ENCODE measurements around the gene MAPK14. TPM values are rescaled to one million over a fixed set of nuclear protein-coding genes. Genes with fewer than 3 reads are reported as not detected.
A peak's percentile ranks its signal among the peaks of the same experiment; 100 is the strongest.
"Not testable (repeated sequence)": the region's sequence is repeated elsewhere in the genome, so short reads cannot be mapped to it uniquely, and the experiment has no call there.

The MAPK14 gene
- total and polyA plus RNA-seq, 8 donors = 52.9 to 84.1 (median 68.3) TPM

DNA sequence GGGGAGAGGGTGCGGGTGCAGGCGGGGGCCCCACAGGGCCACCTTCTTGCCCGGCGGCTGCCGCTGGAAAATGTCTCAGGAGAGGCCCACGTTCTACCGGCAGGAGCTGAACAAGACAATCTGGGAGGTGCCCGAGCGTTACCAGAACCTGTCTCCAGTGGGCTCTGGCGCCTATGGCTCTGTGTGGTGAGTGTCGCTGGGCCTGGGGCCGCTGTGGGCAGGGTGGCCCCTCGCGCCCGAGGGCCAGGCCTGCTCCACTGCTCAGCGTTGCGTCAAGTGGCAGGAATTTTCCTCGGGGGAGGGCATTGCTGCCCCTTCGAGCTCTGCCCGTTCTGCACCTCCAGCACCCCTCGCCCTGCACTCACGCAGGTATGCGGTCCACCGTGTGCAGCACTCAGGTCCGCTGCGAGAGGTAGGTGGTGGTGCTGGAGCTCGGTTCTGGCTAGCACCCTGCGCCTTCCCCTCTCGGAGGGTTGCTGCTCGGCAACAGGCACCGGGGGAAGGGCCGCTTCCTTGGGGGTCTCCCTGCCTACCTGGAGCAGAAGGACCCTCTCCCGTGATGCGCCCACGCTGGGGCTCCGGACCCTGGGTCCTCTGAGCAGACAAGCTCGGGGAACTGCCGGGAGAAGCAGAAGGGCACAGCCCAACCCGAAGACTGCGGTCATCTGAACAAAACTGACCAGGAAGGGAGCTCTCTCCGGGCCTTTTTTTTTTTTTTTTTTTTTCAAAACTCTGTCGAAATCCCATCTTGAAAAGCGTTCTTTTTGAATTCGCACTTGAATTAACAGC is 674 bp downstream of the MAPK14 start:
- intact Hi-C loops (cut with DNase I) = loop anchor here in 1 of 2 donors (5.0 kb wide), 1 partner anchor 69 kb away; no protein-coding TSS in a partner anchor
- H3K27me3 ChIP-seq = peaks cover 0 to 11% of the 10 kb centered on the region in 2 donors
- peaks cover 14 to 67% of the 10 kb centered on the region in 2 donors for H3K4me1 ChIP-seq
- TF ChIP-seq, protein P1, sequence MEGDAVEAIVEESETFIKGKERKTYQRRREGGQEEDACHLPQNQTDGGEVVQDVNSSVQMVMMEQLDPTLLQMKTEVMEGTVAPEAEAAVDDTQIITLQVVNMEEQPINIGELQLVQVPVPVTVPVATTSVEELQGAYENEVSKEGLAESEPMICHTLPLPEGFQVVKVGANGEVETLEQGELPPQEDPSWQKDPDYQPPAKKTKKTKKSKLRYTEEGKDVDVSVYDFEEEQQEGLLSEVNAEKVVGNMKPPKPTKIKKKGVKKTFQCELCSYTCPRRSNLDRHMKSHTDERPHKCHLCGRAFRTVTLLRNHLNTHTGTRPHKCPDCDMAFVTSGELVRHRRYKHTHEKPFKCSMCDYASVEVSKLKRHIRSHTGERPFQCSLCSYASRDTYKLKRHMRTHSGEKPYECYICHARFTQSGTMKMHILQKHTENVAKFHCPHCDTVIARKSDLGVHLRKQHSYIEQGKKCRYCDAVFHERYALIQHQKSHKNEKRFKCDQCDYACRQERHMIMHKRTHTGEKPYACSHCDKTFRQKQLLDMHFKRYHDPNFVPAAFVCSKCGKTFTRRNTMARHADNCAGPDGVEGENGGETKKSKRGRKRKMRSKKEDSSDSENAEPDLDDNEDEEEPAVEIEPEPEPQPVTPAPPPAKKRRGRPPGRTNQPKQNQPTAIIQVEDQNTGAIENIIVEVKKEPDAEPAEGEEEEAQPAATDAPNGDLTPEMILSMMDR (IDR thresholded peaks at IDR 0.05) = no peak
- no peaks in the 10 kb centered on the region for H3K36me3 ChIP-seq
- ATAC-seq (peak; percentile 51), DNase-seq (peak; percentile 26 to 81 (median 46))
- no peaks in the 10 kb centered on the region for H3K9me3 ChIP-seq
- peak overlapping the region; percentile 89 to 97 for H3K4me3 ChIP-seq
- H3K27ac ChIP-seq = peak overlapping the region; percentile 95 to 96

DNA sequence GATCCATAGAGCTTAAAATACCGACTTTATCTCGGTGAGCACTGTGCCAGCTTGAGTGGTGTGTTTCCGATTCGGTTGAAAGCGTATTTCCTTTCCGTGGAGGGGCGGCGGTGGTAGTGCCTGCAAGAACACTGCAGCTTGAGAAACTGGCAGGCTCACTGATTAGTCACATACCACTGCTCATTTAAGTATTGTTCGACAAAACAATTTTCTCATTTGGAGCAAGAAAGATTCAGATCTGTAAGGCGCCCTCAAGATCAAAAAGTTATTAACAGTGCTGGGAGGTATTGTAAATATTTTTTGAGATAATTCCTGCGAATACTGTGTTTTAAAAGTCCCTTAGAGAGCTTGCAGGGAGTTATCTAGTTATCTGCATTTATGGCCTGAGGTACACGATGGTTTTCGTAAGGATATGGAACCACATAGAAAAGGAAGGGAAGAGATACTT is 1.3 kb downstream of the MAPK14 start:
- Histone ChIP-seq H3K36me3 (no peaks in the 10 kb centered on the region), H3K4me1 (peaks cover 18 to 69% of the 10 kb centered on the region in 2 donors), H3K27ac (peak overlapping the region; percentile 95 to 96), H3K4me3 (peak overlapping the region; percentile 89 to 97), H3K9me3 (no peaks in the 10 kb centered on the region), H3K27me3 (peaks cover 0 to 10% of the 10 kb centered on the region in 2 donors)
- ATAC-seq (peak; percentile 68), DNase-seq (peak; percentile 49 to 78 (median 66))
- intact Hi-C loops (cut with DNase I) = loop anchor here in 1 of 2 donors (5.0 kb wide), 1 partner anchor 68 kb away; no protein-coding TSS in a partner anchor
- TF ChIP-seq, protein P1 (IDR thresholded peaks at IDR 0.05) = no peak

DNA sequence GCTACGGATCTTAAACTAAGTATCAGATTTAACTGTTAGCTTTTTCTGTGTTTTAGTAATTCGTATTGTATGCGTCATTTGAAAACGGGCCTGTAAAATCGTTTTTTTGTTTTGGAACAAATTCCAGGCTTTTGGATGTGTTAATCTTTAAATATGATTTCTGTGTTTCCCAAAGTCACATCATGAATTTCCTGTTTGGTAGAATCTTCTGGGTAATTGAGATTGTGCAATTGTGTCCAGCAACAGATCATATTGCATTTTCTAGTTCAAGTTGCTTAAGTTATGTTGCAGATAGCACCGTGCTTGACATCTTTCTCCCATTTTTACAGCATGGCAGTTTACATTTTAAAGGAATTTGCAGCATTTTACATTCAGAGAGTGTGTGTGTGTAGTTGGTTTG is 1.9 kb downstream of the MAPK14 start:
- no peaks in the 10 kb centered on the region for H3K9me3 ChIP-seq
- DNase-seq = peak in 2 of 4 donors; percentile 67 to 81
- peaks cover 21 to 69% of the 10 kb centered on the region in 2 donors for H3K4me1 ChIP-seq
- no peaks in the 10 kb centered on the region for H3K36me3 ChIP-seq
- intact Hi-C loops (cut with DNase I) = loop anchor here in 1 of 2 donors (5.0 kb wide), 1 partner anchor 68 kb away; no protein-coding TSS in a partner anchor
- TF ChIP-seq, protein P1 (IDR thresholded peaks at IDR 0.05) = no peak
- no peak for ATAC-seq
- H3K27ac ChIP-seq = peak overlapping the region; percentile 95 to 96
- peak overlapping the region; percentile 89 to 97 for H3K4me3 ChIP-seq
- peaks cover 0 to 4% of the 10 kb centered on the region in 2 donors for H3K27me3 ChIP-seq

DNA sequence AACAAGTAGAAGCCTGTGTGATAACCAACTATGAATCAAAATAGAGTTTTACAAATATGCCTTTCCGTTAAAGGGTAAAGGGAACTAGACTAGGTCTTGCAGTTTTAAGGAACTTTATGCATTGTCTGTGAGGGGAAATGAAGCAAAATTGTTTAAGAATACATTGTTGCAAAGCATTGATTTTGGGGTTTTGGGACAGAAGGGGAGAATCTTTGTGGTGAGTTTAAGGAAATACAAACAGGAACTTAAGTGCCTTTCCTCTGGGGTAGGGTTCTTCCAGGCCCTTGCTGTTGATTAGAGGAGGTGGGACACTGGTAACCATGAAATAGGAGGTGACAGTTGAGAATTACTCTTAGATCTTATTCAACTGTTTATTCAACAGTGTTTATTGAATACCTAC is 4.7 kb downstream of the MAPK14 start:
- Histone ChIP-seq H3K4me1 (peaks cover 31 to 81% of the 10 kb centered on the region in 2 donors), H3K36me3 (no peaks in the 10 kb centered on the region), H3K27me3 (no peaks in the 10 kb centered on the region), H3K4me3 (peak overlapping the region in 1 of 2 donors; percentile 0), H3K9me3 (no peaks in the 10 kb centered on the region), H3K27ac (peak overlapping the region in 1 of 2 donors; percentile 96)
- intact Hi-C loops (cut with DNase I) = no loop called here
- ATAC-seq (no peak), DNase-seq (no peak)
- TF ChIP-seq, protein P1 (IDR thresholded peaks at IDR 0.05) = no peak

DNA sequence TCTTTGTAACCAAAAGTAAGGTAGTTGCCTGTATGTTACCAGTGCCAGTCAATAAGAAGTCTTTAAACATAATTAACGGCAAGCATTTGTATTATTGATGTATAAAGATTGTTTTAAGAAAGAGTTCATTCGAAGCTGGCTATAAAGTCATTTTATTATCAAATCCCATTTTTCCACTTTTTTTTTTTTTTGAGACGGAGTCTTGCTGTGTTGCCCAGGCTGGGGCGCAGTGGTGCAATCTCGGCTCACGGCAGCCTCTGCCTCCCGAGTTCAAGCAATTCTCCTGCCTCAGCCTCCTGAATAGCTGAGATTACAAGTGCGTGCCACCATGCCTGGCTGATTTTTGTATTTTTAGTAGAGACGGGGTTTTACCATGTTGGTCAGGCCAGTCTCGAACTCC is 5.5 kb downstream of the MAPK14 start:
- H3K27me3 ChIP-seq; H3K36me3 ChIP-seq; ATAC-seq; intact Hi-C loops (cut with DNase I); H3K9me3 ChIP-seq; DNase-seq: not testable (repeated sequence)
- peak overlapping the region in 1 of 2 donors; percentile 96 for H3K27ac ChIP-seq
- H3K4me1 ChIP-seq = peaks cover 33 to 89% of the 10 kb centered on the region in 2 donors
- H3K4me3 ChIP-seq = peak overlapping the region in 1 of 2 donors; percentile 0
